GM13976 (cell line): Measurements from ENCODE around the gene ATOH8.

Experiments used
- DNase-seq: peaks from one replicate; pipeline ENCODE4 v3.0.0; 2012; ENCODE audit warnings: low spot score
- CTCF ChIP-seq: IDR thresholded peaks from 2 replicates; pipeline ENCODE4 v1.5.1; 2012; ENCODE audit warnings: borderline replicate concordance, mild to moderate bottlenecking; ENCODE audit not compliant: insufficient read depth; ENCODE audit errors: extremely low read depth, missing control alignments, control extremely low read depth
- in situ Hi-C: fragments of 300-500 bp; cut with MboI; formaldehyde crosslinking; loops from one replicate; pipeline ENCODE4 v1.12.0; 2022; ENCODE audit warnings: low sequenced_read_pairs, mixed read lengths, inconsistent platforms; ENCODE audit not compliant: unreplicated experiment

ATOH8 gene

GRCh38 chr2:85763132-85763531, 9.3 kb downstream of the ATOH8 start:
- DNase-seq: no peak
- in situ Hi-C loops: no loop called here
- no peak for TF ChIP-seq CTCF

GRCh38 chr2:85763831-85764230, 10.0 kb downstream of the ATOH8 start:
- TF ChIP-seq CTCF: no peak
- DNase-seq: no peak
- in situ Hi-C loops: no loop called here

GRCh38 chr2:85765081-85765731, 11.4 kb downstream of the ATOH8 start:
- no peak for TF ChIP-seq CTCF
- in situ Hi-C loops: no loop called here
- no peak for DNase-seq

GRCh38 chr2:85766229-85766628, 12.4 kb downstream of the ATOH8 start:
- no peak for TF ChIP-seq CTCF
- in situ Hi-C loops: no loop called here
- DNase-seq: no peak

- no peak for DNase-seq
- TF ChIP-seq CTCF: no peak
- in situ Hi-C loops: no loop called here
These were observed 14.2 kb downstream of the ATOH8 start for GRCh38 chr2:85767803-85768665.

GRCh38 chr2:85768713-85769112, 14.9 kb downstream of the ATOH8 start:
- no peak for DNase-seq
- in situ Hi-C loops: no loop called here
- TF ChIP-seq CTCF: no peak
